K562 (cell line): ENCODE results near the gene NFKBIB. TPM values are rescaled to one million over a fixed set of nuclear protein-coding genes. Genes with fewer than 3 reads are reported as not detected.
A peak's percentile ranks its signal among the peaks of the same experiment; 100 is the strongest.

ENCODE experiments used
- KHSRP ChIP-seq: fragments of 450-650 bp; IDR thresholded peaks from 2 replicates; pipeline ENCODE4 v1.6.1; 2017
- NFIC ChIP-seq: fragments of 450-650 bp; IDR thresholded peaks from 2 replicates; pipeline ENCODE4 v1.6.1; 2017; ENCODE audit warnings: mild to moderate bottlenecking, inconsistent platforms
- RBFOX2 ChIP-seq: fragments of 200-400 bp; formaldehyde crosslinking; IDR thresholded peaks from 2 replicates; pipeline ENCODE4 v1.6.1; 2017; ENCODE audit warnings: low read depth, mild to moderate bottlenecking, low read length, moderate library complexity
- REST ChIP-seq, 2 experiments: fragments of 450-650 bp; formaldehyde crosslinking in 1 of 2; IDR thresholded peaks; 2 replicates each; pipeline versions ENCODE4 v1.4.0 to v1.6.1; 2014 to 2020; ENCODE audit warnings: mild to moderate bottlenecking in 2 of 2, borderline replicate concordance in 1 of 2, low read depth in 1 of 2
- SETDB1 ChIP-seq: IDR thresholded peaks from one replicate; pipeline ENCODE4 v1.6.1; 2012; ENCODE audit warnings: low read length, control low read depth, inconsistent platforms
- SMARCA4 ChIP-seq: fragments of 450-650 bp; IDR thresholded peaks from 2 replicates; pipeline ENCODE4 v1.6.1; 2016
- SREBF1 ChIP-seq: fragments of 150-350 bp; IDR thresholded peaks from 2 replicates; pipeline ENCODE4 v1.6.1; 2014; ENCODE audit warnings: antibody characterized with exemption, low read depth, low read length, borderline replicate concordance
- SUPT5H ChIP-seq: fragments of 450-650 bp; IDR thresholded peaks from 2 replicates; pipeline ENCODE4 v1.6.1; 2016
- ZFP36 ChIP-seq: fragments of 150-350 bp; IDR thresholded peaks from 2 replicates; pipeline ENCODE4 v1.6.1; 2018; ENCODE audit warnings: low read length, low read depth; ENCODE audit not compliant: partially characterized antibody
- ZNF146 ChIP-seq: IDR thresholded peaks from one replicate; pipeline ENCODE4 v1.6.1; 2018; ENCODE audit warnings: missing compliant biosample characterization; ENCODE audit not compliant: unreplicated experiment
- polyA plus RNA-seq, 8 experiments: library from polyadenylated mRNA; depleted of rRNA in 4 of 8; stranded (reverse) in 5 of 8; unstranded in 3 of 8; fragments of >200 nt; fragmentation: Nextera tagmentation in 2 of 8; fragmentation: Illumina TruSeq in 1 of 8; extraction: Ambion mirVana in 2 of 8; extraction: Trizol in 1 of 8; gene quantifications; 2 replicates each; pipeline versions ENCODE4 v1.2.1 to v1.2.3, GENCODE V29; 2011 to 2014; ENCODE audit warnings: inconsistent platforms in 1 of 8, missing spikeins in 1 of 8
- total RNA-seq, 7 experiments: library from RNA; depleted of rRNA in 6 of 7; stranded (reverse); fragments of >200 nt in 6 of 7; fragmentation: Illumina TruSeq in 2 of 7; extraction: Trizol in 2 of 7; gene quantifications; 2 replicates each; pipeline versions ENCODE4 v1.2.1 to v1.2.3, GENCODE V29; 2011 to 2021; ENCODE audit warnings: low replicate concordance in 1 of 7
- TF ChIP-seq, protein P1 (sequence below): fragments of 450-650 bp; IDR thresholded peaks from 2 replicates; pipeline ENCODE4 v1.6.1; 2016
- TF ChIP-seq, protein P2 (sequence below): fragments of 450-650 bp; conservative IDR thresholded peaks from 2 replicates; pipeline ENCODE4 v1.6.1; 2016; ENCODE audit warnings: missing genetic modification characterization, low read depth, mild to moderate bottlenecking, control low read depth, missing compliant biosample characterization
- TF ChIP-seq, protein P3 (sequence below): sonication (generic); formaldehyde crosslinking; IDR thresholded peaks from 2 replicates; pipeline ENCODE4 v1.8.1; 2022; ENCODE audit warnings: missing genetic modification reagents

NFKBIB gene
- total and polyA plus RNA-seq, 9 of the 15 experiments (the other 6 are each of a cell fraction or from before 2014, with no cell fraction given): 1.5 to 44.9 (median 10.4) TPM

GRCh38 chr19:38852231-38853044, 47.3 kb upstream of the NFKBIB start (continued):
- no peak for TF ChIP-seq REST (IDR thresholded peaks at IDR 0.05; ENCODE audit: borderline replicate concordance)
- no peak for TF ChIP-seq REST (CRISPR knock-in tag; IDR thresholded peaks at IDR 0.05; ENCODE audit: low read depth)
- 0 out of 2 replicates have a peak, but pooled peaks have one; percentile 35 for TF ChIP-seq SUPT5H
- TF ChIP-seq RBFOX2: no peak
- TF ChIP-seq, protein P1, sequence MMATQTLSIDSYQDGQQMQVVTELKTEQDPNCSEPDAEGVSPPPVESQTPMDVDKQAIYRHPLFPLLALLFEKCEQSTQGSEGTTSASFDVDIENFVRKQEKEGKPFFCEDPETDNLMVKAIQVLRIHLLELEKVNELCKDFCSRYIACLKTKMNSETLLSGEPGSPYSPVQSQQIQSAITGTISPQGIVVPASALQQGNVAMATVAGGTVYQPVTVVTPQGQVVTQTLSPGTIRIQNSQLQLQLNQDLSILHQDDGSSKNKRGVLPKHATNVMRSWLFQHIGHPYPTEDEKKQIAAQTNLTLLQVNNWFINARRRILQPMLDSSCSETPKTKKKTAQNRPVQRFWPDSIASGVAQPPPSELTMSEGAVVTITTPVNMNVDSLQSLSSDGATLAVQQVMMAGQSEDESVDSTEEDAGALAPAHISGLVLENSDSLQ: no peak
- TF ChIP-seq ZFP36: no peak
- TF ChIP-seq SETDB1: no peak
- TF ChIP-seq, protein P2, sequence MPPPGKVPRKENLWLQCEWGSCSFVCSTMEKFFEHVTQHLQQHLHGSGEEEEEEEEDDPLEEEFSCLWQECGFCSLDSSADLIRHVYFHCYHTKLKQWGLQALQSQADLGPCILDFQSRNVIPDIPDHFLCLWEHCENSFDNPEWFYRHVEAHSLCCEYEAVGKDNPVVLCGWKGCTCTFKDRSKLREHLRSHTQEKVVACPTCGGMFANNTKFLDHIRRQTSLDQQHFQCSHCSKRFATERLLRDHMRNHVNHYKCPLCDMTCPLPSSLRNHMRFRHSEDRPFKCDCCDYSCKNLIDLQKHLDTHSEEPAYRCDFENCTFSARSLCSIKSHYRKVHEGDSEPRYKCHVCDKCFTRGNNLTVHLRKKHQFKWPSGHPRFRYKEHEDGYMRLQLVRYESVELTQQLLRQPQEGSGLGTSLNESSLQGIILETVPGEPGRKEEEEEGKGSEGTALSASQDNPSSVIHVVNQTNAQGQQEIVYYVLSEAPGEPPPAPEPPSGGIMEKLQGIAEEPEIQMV (tag): no peak
- TF ChIP-seq, protein P3, sequence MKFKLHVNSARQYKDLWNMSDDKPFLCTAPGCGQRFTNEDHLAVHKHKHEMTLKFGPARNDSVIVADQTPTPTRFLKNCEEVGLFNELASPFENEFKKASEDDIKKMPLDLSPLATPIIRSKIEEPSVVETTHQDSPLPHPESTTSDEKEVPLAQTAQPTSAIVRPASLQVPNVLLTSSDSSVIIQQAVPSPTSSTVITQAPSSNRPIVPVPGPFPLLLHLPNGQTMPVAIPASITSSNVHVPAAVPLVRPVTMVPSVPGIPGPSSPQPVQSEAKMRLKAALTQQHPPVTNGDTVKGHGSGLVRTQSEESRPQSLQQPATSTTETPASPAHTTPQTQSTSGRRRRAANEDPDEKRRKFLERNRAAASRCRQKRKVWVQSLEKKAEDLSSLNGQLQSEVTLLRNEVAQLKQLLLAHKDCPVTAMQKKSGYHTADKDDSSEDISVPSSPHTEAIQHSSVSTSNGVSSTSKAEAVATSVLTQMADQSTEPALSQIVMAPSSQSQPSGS: no peak
- 0 out of 2 replicates have a peak, but pooled peaks have one; percentile 43 for TF ChIP-seq SMARCA4
- TF ChIP-seq SREBF1: 0 out of 2 replicates have a peak, but pooled peaks have one; percentile 38
- no peak for TF ChIP-seq ZNF146 (CRISPR knock-in tag)
- no peak for TF ChIP-seq NFIC
- no peak for TF ChIP-seq KHSRP
